OCI-LY7 (cell line): ENCODE data around the gene NOMO2.
"Not testable (repeated sequence)": the region's sequence is repeated elsewhere in the genome, so short reads cannot be mapped to it uniquely, and the experiment has no call there.

Experiments used
- EZH2phosphoT487 ChIP-seq: fragments of 200-600 bp; sonication (generic); IDR thresholded peaks from 2 replicates; pipeline ENCODE4 v1.6.1; 2018; ENCODE audit warnings: low read depth, borderline replicate concordance, mild to moderate bottlenecking, mixed run types, antibody characterized with exemption, low read length, moderate library complexity, mixed read lengths
- TF ChIP-seq, protein P1 (sequence below): fragments of 200-600 bp; sonication (generic); conservative IDR thresholded peaks from 2 replicates; pipeline ENCODE4 v1.5.1; 2014; ENCODE audit warnings: mild to moderate bottlenecking, antibody characterized with exemption, low read length, moderate library complexity, mixed read lengths

GRCh38 chr16:18595796-18596195, 33.9 kb upstream of the NOMO2 start:
- TF ChIP-seq, protein P1, sequence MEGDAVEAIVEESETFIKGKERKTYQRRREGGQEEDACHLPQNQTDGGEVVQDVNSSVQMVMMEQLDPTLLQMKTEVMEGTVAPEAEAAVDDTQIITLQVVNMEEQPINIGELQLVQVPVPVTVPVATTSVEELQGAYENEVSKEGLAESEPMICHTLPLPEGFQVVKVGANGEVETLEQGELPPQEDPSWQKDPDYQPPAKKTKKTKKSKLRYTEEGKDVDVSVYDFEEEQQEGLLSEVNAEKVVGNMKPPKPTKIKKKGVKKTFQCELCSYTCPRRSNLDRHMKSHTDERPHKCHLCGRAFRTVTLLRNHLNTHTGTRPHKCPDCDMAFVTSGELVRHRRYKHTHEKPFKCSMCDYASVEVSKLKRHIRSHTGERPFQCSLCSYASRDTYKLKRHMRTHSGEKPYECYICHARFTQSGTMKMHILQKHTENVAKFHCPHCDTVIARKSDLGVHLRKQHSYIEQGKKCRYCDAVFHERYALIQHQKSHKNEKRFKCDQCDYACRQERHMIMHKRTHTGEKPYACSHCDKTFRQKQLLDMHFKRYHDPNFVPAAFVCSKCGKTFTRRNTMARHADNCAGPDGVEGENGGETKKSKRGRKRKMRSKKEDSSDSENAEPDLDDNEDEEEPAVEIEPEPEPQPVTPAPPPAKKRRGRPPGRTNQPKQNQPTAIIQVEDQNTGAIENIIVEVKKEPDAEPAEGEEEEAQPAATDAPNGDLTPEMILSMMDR, result not testable (repeated sequence)
- not testable (repeated sequence) for TF ChIP-seq EZH2phosphoT487
